Keratinocyte (primary cell): ENCODE data around the gene DEPDC4.

Experiments used
- EZH2 ChIP-seq: IDR thresholded peaks from one replicate; pipeline ENCODE4 v1.6.1; 2012; ENCODE audit warnings: inconsistent platforms, mild to moderate bottlenecking, low read length, moderate library complexity
- TF ChIP-seq, protein P1 (sequence below), 3 experiments: IDR thresholded peaks in 1 of 3; conservative IDR thresholded peaks in 1 of 3; optimal IDR thresholded peaks in 1 of 3; 2 replicates in 2 of 3; 3 replicates in 1 of 3; pipeline versions ENCODE3 to v1.5.1; 2011; ENCODE audit warnings: low read length in 3 of 3, mild to moderate bottlenecking in 3 of 3, moderate library complexity in 2 of 3, control low read depth in 1 of 3, inconsistent platforms in 1 of 3; ENCODE audit not compliant: insufficient read depth in 2 of 3; ENCODE audit errors: extremely low read depth in 1 of 3

DNA sequence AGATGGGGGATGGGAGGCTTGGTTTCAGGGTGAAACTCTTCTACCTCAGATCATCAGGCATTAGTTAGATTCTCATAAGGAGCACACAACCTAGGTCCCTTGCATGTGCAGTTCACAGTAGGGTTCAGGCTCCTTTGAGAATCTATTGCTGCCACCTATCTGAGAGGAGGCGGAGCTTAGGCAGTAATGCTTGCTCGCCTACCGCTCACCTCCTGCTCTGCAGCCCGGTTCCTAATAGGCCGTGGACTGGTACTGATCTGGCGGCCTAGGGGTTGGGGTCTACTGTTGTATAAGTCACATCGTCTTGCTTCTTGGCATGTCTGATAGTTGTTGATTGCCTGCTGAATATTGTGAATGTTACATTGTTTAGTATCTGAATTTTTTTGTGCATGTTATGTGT is 12.3 kb upstream of the DEPDC4 start:
- TF ChIP-seq EZH2, result no peak
- TF ChIP-seq, protein P1, sequence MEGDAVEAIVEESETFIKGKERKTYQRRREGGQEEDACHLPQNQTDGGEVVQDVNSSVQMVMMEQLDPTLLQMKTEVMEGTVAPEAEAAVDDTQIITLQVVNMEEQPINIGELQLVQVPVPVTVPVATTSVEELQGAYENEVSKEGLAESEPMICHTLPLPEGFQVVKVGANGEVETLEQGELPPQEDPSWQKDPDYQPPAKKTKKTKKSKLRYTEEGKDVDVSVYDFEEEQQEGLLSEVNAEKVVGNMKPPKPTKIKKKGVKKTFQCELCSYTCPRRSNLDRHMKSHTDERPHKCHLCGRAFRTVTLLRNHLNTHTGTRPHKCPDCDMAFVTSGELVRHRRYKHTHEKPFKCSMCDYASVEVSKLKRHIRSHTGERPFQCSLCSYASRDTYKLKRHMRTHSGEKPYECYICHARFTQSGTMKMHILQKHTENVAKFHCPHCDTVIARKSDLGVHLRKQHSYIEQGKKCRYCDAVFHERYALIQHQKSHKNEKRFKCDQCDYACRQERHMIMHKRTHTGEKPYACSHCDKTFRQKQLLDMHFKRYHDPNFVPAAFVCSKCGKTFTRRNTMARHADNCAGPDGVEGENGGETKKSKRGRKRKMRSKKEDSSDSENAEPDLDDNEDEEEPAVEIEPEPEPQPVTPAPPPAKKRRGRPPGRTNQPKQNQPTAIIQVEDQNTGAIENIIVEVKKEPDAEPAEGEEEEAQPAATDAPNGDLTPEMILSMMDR (optimal IDR thresholded peaks at IDR 0.05 in 1 of 3, IDR thresholded peaks at IDR 0.05 in 1 of 3, conservative IDR thresholded peaks at IDR 0.05 in 1 of 3; ENCODE audit: extremely low read depth in 1 of 3, insufficient read depth in 2 of 3, low read length in 3 of 3), result no peak
